ENCODE measurements around the gene TAF3. TPM values are rescaled to one million over a fixed set of nuclear protein-coding genes. Genes with fewer than 3 reads are reported as not detected.

Gene TAF3
- total and polyA plus RNA-seq, 2 experiments from 2014 or later: 4.1 to 6.4 TPM

GRCh38 chr10:7969623-7970022, 151.3 kb downstream of the TAF3 start:
- Histone ChIP-seq H3K27me3 (no peaks in the 10 kb centered on the region), H3K9me3 (ENCODE audit: low read depth) (no peaks in the 10 kb centered on the region), H3K4me3 (no peak overlapping the region), H2AFZ (no peak overlapping the region), H4K20me1 (ENCODE audit: insufficient read depth, poor library complexity, severe bottlenecking) (no peaks in the 10 kb centered on the region), H3K36me3 (replicated peaks; ENCODE audit: insufficient read depth, low read depth) (peaks cover 4% of the 10 kb centered on the region), H3K4me2 (no peak overlapping the region), H3K4me1 (ENCODE audit: insufficient read depth) (no peaks in the 10 kb centered on the region), H3K9me2 (replicated peaks; ENCODE audit: insufficient read depth) (no peaks in the 10 kb centered on the region), H3K79me2 (no peaks in the 10 kb centered on the region), H3K27ac (no peak overlapping the region)
- no peak for DNase-seq (ENCODE audit: low spot score)
- 71% methylated on average over 6 of the region's 6 CpGs for WGBS (ENCODE audit: low lambda C conversion rate, missing lambda C conversion rate)
- no peak for TF ChIP-seq CTCF (IDR thresholded peaks at IDR 0.05; ENCODE audit: poor library complexity)
- no peak for TF ChIP-seq EZH2phosphoT487 (IDR thresholded peaks at IDR 0.05; ENCODE audit: low read depth, severe bottlenecking, unreplicated experiment)
- TF ChIP-seq EZH2 (IDR thresholded peaks at IDR 0.05; ENCODE audit: borderline replicate concordance): no peak

GRCh38 chr10:7971949-7972348, 153.6 kb downstream of the TAF3 start:
- Histone ChIP-seq H3K4me1 (ENCODE audit: insufficient read depth) (no peaks in the 10 kb centered on the region), H3K27me3 (no peaks in the 10 kb centered on the region), H3K9me2 (replicated peaks; ENCODE audit: insufficient read depth) (no peaks in the 10 kb centered on the region), H4K20me1 (ENCODE audit: insufficient read depth, poor library complexity, severe bottlenecking) (no peaks in the 10 kb centered on the region), H2AFZ (no peak overlapping the region), H3K79me2 (no peaks in the 10 kb centered on the region), H3K9me3 (ENCODE audit: low read depth) (no peaks in the 10 kb centered on the region), H3K27ac (no peak overlapping the region), H3K4me3 (no peak overlapping the region), H3K4me2 (no peak overlapping the region), H3K36me3 (replicated peaks; ENCODE audit: insufficient read depth, low read depth) (peaks cover 4% of the 10 kb centered on the region)
- DNase-seq (ENCODE audit: low spot score): no peak
- TF ChIP-seq EZH2phosphoT487 (IDR thresholded peaks at IDR 0.05; ENCODE audit: low read depth, severe bottlenecking, unreplicated experiment) (no peak), CTCF (IDR thresholded peaks at IDR 0.05; ENCODE audit: poor library complexity) (no peak), EZH2 (IDR thresholded peaks at IDR 0.05; ENCODE audit: borderline replicate concordance) (no peak)
- 93% methylated on average over 3 of the region's 3 CpGs for WGBS (ENCODE audit: low lambda C conversion rate, missing lambda C conversion rate)

- no peaks in the 10 kb centered on the region for H3K27me3 ChIP-seq
- H3K4me2 ChIP-seq: no peak overlapping the region
- no peak overlapping the region for H3K4me3 ChIP-seq
- H3K79me2 ChIP-seq: no peaks in the 10 kb centered on the region
- no peaks in the 10 kb centered on the region for H3K9me2 ChIP-seq (replicated peaks; ENCODE audit: insufficient read depth)
- no peak for TF ChIP-seq EZH2 (IDR thresholded peaks at IDR 0.05; ENCODE audit: borderline replicate concordance)
- no peak for TF ChIP-seq CTCF (IDR thresholded peaks at IDR 0.05; ENCODE audit: poor library complexity)
- TF ChIP-seq EZH2phosphoT487 (IDR thresholded peaks at IDR 0.05; ENCODE audit: low read depth, severe bottlenecking, unreplicated experiment): no peak
- H2AFZ ChIP-seq: no peak overlapping the region
- no peaks in the 10 kb centered on the region for H3K9me3 ChIP-seq (ENCODE audit: low read depth)
- H3K27ac ChIP-seq: no peak overlapping the region
- 91% methylated on average over 2 of the region's 2 CpGs for WGBS (ENCODE audit: low lambda C conversion rate, missing lambda C conversion rate)
- H3K36me3 ChIP-seq (replicated peaks; ENCODE audit: insufficient read depth, low read depth): peaks cover 4% of the 10 kb centered on the region
- no peaks in the 10 kb centered on the region for H4K20me1 ChIP-seq (ENCODE audit: insufficient read depth, poor library complexity, severe bottlenecking)
- DNase-seq (ENCODE audit: low spot score): no peak
- H3K4me1 ChIP-seq (ENCODE audit: insufficient read depth): no peaks in the 10 kb centered on the region
Observed at GRCh38 chr10:7972367-7972766, 154.1 kb downstream of the TAF3 start.

GRCh38 chr10:7980196-7980595, 161.9 kb downstream of the TAF3 start:
- no peaks in the 10 kb centered on the region for H3K9me2 ChIP-seq (replicated peaks; ENCODE audit: insufficient read depth)
- no peak for DNase-seq (ENCODE audit: low spot score)
- no peak for TF ChIP-seq EZH2 (IDR thresholded peaks at IDR 0.05; ENCODE audit: borderline replicate concordance)
- TF ChIP-seq EZH2phosphoT487 (IDR thresholded peaks at IDR 0.05; ENCODE audit: low read depth, severe bottlenecking, unreplicated experiment): no peak
- TF ChIP-seq CTCF (IDR thresholded peaks at IDR 0.05; ENCODE audit: poor library complexity): no peak
- H3K4me1 ChIP-seq (ENCODE audit: insufficient read depth): no peaks in the 10 kb centered on the region
- no peak overlapping the region for H3K27ac ChIP-seq
- H2AFZ ChIP-seq: no peak overlapping the region
- no peaks in the 10 kb centered on the region for H3K27me3 ChIP-seq
- H3K4me3 ChIP-seq: no peak overlapping the region
- no peaks in the 10 kb centered on the region for H3K79me2 ChIP-seq
- no peak overlapping the region for H3K4me2 ChIP-seq
- H3K36me3 ChIP-seq (replicated peaks; ENCODE audit: insufficient read depth, low read depth): no peaks in the 10 kb centered on the region
- 61% methylated on average over 1 of the region's 1 CpG for WGBS (ENCODE audit: low lambda C conversion rate, missing lambda C conversion rate)
- no peaks in the 10 kb centered on the region for H4K20me1 ChIP-seq (ENCODE audit: insufficient read depth, poor library complexity, severe bottlenecking)
- no peaks in the 10 kb centered on the region for H3K9me3 ChIP-seq (ENCODE audit: low read depth)

All from hepatocyte (in vitro differentiated cells).